NCI-H1694 treated with DMSO at 0.1 percent for 48 hours (cell line): ENCODE results near the gene TTC16.
"Not testable (repeated sequence)": the region's sequence is repeated elsewhere in the genome, so short reads cannot be mapped to it uniquely, and the experiment has no call there.

ENCODE experiments used
- DNase-seq: peaks from one replicate; lab custom pipeline; 2025; lab: John Stamatoyannopoulos, UW

The TTC16 gene

DNA sequence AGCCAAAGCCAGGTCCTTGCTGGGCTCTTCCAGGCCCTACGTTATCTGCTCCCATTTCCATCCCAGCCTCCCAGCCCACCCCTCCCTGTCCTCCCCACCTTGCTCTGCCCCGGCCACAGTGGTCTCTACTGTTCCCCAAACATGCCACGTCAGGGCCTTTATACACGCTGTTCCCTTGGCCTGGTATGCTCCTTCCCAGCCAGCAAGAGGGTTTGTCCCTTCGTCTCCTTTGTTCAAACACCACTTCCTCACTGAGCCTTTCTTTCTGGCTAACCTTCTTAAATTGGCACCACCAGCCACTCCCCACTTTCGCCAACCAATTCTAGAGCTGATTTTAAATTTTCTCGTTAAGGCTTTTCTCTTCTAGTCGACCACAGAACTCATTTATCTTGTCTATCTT lies 52.8 kb downstream of the TTC16 start:
- DNase-seq = no peak

DNA sequence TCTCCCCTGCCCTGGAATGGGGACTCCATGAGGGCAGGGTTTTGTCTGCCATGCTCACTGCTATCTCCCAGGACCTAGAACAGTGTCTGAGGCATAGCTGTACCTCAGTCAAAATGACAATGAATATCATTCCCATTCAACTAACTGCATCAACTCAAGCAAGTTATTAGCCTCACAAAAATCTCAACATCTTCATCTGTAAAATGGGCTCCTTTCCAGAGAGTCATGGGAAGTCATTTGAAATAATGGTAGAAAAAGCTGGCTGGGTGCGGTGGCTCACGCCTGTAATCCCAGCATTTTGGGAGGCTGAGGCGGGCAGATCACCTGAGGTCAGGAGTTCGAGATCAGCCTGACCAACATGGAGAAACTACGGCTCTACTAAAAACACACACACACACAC lies 53.2 kb downstream of the TTC16 start:
- no peak for DNase-seq

- no peak for DNase-seq
Measured at GRCh38 chr9:127769929-127770582, 54.2 kb downstream of the TTC16 start.

GRCh38 chr9:127770583-127770904 lies 54.7 kb downstream of the TTC16 start:
- DNase-seq = no peak

- DNase-seq = peak; percentile 80
Measured at GRCh38 chr9:127770905-127771569, 55.2 kb downstream of the TTC16 start.

DNA sequence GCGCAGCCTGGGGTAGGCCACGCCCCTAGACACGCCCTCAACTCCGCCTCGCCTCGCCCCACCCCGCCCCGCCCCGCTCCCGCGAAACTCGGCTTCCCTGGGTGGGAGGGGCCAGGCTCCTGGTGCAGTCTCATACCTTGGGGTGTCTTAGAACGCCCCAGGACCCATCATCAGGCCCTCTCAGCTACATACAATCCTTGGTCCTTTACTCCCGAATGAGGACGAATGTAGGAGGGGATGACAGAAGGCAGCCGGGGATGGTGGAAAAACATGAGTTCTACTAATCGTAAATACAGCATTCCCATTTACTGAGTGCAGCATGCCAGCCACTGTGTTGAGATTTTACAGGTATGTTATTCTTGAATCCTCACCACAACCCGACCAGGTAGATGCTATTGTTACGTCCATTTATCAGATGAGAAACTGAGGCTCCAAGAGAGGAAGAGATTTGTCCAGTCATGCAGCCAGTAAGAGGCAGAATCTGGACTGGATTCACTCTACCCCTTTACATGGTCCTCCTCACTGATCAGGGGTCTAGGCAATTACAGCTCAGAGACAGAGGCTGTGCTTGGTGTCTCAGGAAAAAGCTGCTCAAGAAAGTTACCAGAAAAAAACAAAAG lies 55.8 kb downstream of the TTC16 start:
- DNase-seq = no peak

DNA sequence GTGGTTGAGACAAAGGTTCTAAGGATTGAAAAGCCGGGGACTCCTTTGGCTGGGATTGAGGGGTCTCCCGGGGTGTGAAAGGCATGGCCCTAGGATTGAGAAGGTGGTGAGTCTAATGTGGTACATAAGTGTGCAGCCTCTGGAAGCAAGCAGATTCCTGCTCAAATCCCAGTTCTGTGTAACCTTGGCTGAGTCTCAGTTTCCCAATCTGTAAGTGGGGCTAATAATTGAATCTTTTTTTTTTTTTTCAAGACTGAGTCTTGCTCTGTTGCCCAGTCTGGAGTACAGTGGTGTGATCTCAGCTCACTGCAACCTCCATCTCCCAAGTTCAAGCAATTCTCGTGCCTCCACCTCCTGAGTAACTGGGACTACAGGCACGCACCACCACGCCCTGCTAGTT lies 56.7 kb downstream of the TTC16 start:
- no peak for DNase-seq

DNA sequence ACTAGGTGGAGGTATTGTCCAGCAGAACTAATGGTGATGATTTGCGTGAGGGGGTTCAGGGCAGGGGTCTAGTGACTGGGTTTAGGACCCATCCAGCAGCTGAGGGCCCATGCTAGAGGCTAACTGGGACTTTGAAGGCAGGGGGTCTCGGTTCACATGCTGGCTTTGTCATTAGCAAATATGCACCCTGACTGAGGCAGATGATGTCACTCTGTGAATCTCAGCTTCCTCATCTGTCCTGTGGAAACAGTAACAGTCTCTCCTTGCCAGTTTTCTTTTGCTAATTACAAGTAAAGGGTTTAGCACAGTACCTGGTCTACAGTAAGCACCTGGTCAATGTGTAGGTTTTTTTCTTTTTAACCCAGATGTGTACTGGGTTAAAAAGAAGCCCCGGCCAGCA lies 57.4 kb downstream of the TTC16 start:
- DNase-seq = no peak

GRCh38 chr9:127773981-127774380 lies 58.1 kb downstream of the TTC16 start:
- DNase-seq = no peak

DNA sequence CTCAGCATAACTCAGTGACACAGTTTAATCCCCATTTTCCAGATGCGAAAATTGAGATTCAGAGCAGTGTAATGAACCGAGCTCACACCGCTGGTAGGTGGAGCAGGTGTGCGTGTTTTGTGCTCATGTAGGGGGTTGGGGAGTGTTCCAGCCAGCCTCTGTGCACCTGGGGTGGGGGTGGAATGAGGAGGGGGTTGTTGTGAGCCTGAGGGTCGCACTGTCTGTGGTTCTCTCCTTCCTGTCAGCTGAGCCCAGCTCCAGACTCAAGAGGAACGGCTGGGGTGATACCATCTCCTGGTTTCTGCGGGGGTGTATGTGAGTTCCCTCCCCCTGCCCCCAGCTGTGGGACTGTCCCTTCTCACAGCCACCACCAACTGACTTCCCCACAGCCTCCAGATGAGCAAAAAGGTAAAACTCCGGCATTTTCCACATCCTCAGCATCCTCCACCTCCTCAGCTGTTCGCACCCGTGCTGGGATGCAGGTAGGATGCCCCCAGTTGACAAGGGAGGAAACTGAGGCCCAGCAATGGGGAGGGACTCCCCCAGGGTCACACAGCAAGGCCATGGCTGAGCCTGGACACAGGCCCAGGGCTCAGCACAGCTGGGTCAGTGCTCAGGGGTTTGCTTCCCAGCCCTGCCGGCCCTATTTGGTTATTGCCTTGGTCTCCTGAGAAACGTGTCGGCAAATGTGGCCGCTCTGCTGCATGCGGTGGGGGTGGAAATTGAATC lies 60.5 kb downstream of the TTC16 start:
- DNase-seq = no peak

GRCh38 chr9:127776924-127777289 lies 61.0 kb downstream of the TTC16 start:
- DNase-seq = no peak

DNA sequence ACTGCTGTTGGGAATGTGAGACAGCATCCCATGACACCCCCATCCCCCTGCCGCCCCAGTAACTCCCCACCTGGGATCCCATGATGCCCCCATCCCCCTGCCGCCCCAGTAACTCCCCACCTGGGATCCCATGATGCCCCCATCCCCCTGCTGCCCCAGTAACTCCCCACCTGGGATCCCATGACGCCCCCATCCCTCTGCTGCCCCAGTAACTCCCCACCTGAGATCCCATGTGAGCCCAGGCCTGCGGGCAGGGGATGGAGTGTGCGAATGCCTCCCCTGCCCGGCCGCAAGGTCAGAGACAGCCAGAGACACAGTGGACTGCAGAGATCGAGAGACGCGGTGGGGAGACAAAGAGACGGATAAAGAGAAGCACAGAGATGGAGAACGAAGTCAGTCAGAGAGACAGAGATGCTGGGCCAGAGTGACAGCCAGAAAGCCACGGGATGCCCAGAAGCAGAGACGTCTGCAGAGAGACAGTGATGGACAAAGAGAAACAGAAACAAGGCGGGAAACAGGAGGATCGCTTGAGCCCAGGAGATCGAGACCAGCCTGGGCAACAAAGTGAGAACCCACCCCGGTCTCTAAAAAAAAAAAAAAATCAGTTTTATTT lies 61.6 kb downstream of the TTC16 start:
- DNase-seq = no peak

DNA sequence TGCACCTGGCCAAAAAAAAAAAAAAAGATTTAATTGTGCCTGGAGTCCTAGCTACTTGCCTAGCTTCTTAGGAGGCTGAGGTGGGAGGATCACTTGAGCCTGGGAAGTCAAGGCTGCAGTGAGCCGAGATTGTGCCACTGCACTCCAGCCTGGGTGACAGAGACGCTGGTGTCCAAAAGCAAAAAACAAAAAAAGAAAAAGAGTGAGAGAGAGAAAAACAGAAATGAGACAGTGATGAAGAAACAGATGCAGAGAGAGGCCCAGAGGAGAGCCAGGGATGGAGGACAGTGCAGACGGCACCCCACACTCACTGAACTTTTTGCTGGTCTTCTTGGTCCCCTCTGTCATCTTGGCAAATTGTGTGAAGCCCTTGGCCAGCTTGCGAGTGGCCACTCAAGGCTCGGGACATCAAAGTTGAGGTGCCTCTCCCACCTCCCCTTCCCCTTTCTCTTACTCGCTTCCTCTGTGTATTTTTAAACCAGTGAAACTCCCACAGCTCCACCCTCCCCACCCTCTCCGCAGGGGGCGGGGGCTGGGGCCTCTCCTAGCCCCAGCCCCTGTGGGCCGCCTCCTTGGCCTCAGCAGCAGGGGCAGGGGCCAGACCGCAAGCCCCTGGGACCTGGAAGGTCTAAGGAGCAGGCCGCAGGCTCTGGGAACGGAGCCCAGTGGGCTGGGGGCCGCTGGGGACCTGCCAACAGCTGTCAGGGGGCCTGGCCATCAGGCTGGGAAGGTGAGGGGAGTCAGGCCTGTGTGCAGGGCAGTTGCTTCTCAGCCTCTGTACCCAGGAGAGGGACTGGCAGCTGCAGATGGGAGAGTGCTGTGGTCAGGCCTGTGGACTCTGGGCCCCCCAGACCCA lies 62.6 kb downstream of the TTC16 start, which contains the start of gene SH2D3C:
TSS of gene SH2D3C (minus strand) at position 387 of the 856 bp plus-strand sequence. CDS start at position 348, 39 bp downstream.
- DNase-seq = no peak

GRCh38 chr9:127779136-127779981 lies 63.5 kb downstream of the TTC16 start:
- no peak for DNase-seq

- DNase-seq = no peak
Measured at GRCh38 chr9:127780126-127780885, 64.4 kb downstream of the TTC16 start.

DNA sequence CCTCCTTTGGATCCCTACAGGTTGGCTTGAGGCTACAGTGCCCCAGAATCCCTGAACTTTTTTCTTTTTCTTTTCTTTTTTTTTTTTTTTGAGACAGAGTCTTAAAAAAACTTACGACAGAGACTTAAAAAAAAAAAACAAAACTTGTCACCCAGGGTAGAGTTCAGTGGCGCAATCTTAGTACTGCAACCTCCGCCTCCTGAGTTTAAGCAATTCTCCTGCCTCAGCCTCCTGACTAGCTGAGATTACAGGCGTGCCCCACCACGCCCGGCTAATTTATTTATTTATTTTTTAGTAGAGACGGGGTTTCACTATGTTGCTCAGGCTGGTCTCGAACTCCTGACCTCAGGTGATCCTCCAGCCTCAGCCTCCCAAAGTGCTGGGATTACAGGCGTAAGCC lies 65.0 kb downstream of the TTC16 start:
- DNase-seq = not testable (repeated sequence)
